ENCODE measurements around the gene MT3.

Gene MT3

GRCh38 chr16:56589141-56590039 lies at the start of gene MT3:
Gene MT3, plus strand, starts transcription at chr16:56589528. Its CDS starts 63 bp downstream, at chr16:56589591.
- no peak for DNase-seq (ENCODE audit: low spot score)

GRCh38 chr16:56539656-56540055 lies 49.7 kb upstream of the MT3 start:
- no peak for DNase-seq (ENCODE audit: low spot score)

GRCh38 chr16:56542039-56542438 lies 47.3 kb upstream of the MT3 start:
- no peak for DNase-seq (ENCODE audit: low spot score)

- DNase-seq (ENCODE audit: low spot score), result no peak
These were observed 42.0 kb upstream of the MT3 start for GRCh38 chr16:56547120-56547948.

- DNase-seq (ENCODE audit: low spot score), result no peak
These were observed 41.3 kb upstream of the MT3 start for GRCh38 chr16:56547949-56548567.

GRCh38 chr16:56549161-56549560 lies 40.2 kb upstream of the MT3 start:
- DNase-seq (ENCODE audit: low spot score), result no peak

- no peak for DNase-seq (ENCODE audit: low spot score)
These were observed 39.5 kb upstream of the MT3 start for GRCh38 chr16:56549744-56550385.

GRCh38 chr16:56551796-56552738 lies 37.3 kb upstream of the MT3 start:
- no peak for DNase-seq (ENCODE audit: low spot score)

- no peak for DNase-seq (ENCODE audit: low spot score)
These were observed 34.9 kb upstream of the MT3 start for GRCh38 chr16:56554441-56554840.

- peak; percentile 42 for DNase-seq (ENCODE audit: low spot score)
These were observed 31.1 kb upstream of the MT3 start for GRCh38 chr16:56558024-56558747.

GRCh38 chr16:56559109-56559508 lies 30.2 kb upstream of the MT3 start:
- DNase-seq (ENCODE audit: low spot score), result no peak

GRCh38 chr16:56560447-56560846 lies 28.9 kb upstream of the MT3 start:
- no peak for DNase-seq (ENCODE audit: low spot score)

GRCh38 chr16:56561126-56561525 lies 28.2 kb upstream of the MT3 start:
- no peak for DNase-seq (ENCODE audit: low spot score)

- DNase-seq (ENCODE audit: low spot score), result no peak
These were observed 24.4 kb upstream of the MT3 start, which contains the start of gene MT4 for GRCh38 chr16:56564793-56565477. Gene MT4, plus strand, starts transcription at chr16:56565073. Its CDS starts 56 bp downstream, at chr16:56565129.

- no peak for DNase-seq (ENCODE audit: low spot score)
These were observed 19.4 kb upstream of the MT3 start for GRCh38 chr16:56569971-56570370.

- no peak for DNase-seq (ENCODE audit: low spot score)
These were observed 17.8 kb upstream of the MT3 start for GRCh38 chr16:56571525-56571924.

- no peak for DNase-seq (ENCODE audit: low spot score)
These were observed 14.7 kb upstream of the MT3 start for GRCh38 chr16:56574625-56575024.

- DNase-seq (ENCODE audit: low spot score), result peak; percentile 51
These were observed 12.6 kb upstream of the MT3 start for GRCh38 chr16:56576585-56577299.

GRCh38 chr16:56577300-56577625 lies 12.1 kb upstream of the MT3 start:
- no peak for DNase-seq (ENCODE audit: low spot score)

All from D341Med (cell line).